ENCODE measurements around the gene NLGN1. TPM values are rescaled to one million over a fixed set of nuclear protein-coding genes. Genes with fewer than 3 reads are reported as not detected.

The NLGN1 gene
- total RNA-seq, 1 experiment from 2014 or later: not detected

DNA sequence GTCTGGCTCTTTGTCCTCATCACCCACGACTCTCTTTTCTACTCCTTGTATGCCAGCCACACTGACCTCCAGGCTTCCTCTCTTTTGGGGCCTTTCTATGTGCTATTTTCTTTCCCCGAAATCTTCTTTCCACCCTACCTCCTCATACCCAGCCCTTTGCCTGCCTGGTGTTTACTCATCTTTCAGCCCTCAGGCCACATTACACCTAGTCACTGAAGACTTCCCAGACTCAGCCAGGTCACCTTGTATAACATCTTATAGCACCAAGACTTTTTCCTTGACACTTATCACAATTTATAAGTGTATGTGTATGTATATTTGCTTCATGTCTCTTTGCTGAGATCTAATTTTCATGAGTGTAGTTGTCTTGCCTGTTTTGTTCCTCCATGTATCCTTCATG lies 396.4 kb downstream of the NLGN1 start:
- no peaks in the 10 kb centered on the region for H3K36me3 ChIP-seq (ENCODE audit: control insufficient read depth in 1 of 2, insufficient read depth in 2 of 2, low read length in 2 of 2)
- H2AFZ ChIP-seq (ENCODE audit: low read depth, low read length, poor library complexity, severe bottlenecking): no peak overlapping the region
- no peak overlapping the region for H3K4me3 ChIP-seq (replicated peaks in 1 of 2; ENCODE audit: low read depth in 1 of 2, low read length in 2 of 2)
- DNase-seq (ENCODE audit: low read depth, low spot score) (no peak), ATAC-seq (no peak)
- no peaks in the 10 kb centered on the region for H3K79me2 ChIP-seq (ENCODE audit: insufficient read depth, low read length)
- no peaks in the 10 kb centered on the region for H3K9me3 ChIP-seq (ENCODE audit: control insufficient read depth in 1 of 2, insufficient read depth in 1 of 2, low read depth in 1 of 2, low read length in 2 of 2)
- no peaks in the 10 kb centered on the region for H4K20me1 ChIP-seq (ENCODE audit: insufficient read depth)
- H3K27ac ChIP-seq (ENCODE audit: low read depth, low read length): no peak overlapping the region
- no peaks in the 10 kb centered on the region for H3K4me1 ChIP-seq (ENCODE audit: control insufficient read depth in 1 of 2, insufficient read depth in 2 of 2, low read length in 2 of 2)
- TF ChIP-seq POLR2AphosphoS5 (IDR thresholded peaks at IDR 0.05; ENCODE audit: low read depth, low read length) (no peak), CEBPB (IDR thresholded peaks at IDR 0.05; ENCODE audit: low read depth) (no peak), ELF1 (IDR thresholded peaks at IDR 0.05; ENCODE audit: borderline replicate concordance, low read depth) (no peak), ZFX (IDR thresholded peaks at IDR 0.05) (no peak), FOSL1 (IDR thresholded peaks at IDR 0.05; ENCODE audit: low read depth) (no peak)
- TF ChIP-seq, protein P1, sequence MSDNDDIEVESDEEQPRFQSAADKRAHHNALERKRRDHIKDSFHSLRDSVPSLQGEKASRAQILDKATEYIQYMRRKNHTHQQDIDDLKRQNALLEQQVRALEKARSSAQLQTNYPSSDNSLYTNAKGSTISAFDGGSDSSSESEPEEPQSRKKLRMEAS (IDR thresholded peaks at IDR 0.05): no peak
- CTCF ChIA-PET: no interaction called here
- intact Hi-C loops (cut with micrococcal nuclease): no loop called here
- no peak overlapping the region for H3K4me2 ChIP-seq (ENCODE audit: low read length)
- RAD21 ChIA-PET (ENCODE audit: low non-redundant PET in 1 of 2, low total read pairs in 2 of 2, uncharacterized antibody in 2 of 2, unreplicated experiment in 2 of 2): no interaction called here
- H3K27me3 ChIP-seq (ENCODE audit: insufficient read depth, low read length): no peaks in the 10 kb centered on the region
- POLR2A ChIA-PET: no interaction called here
- no TSS peak for BruUV-seq (replicated peaks)
- H3K9me2 ChIP-seq (ENCODE audit: insufficient read depth): no peaks in the 10 kb centered on the region
- H3K9ac ChIP-seq (ENCODE audit: low read length): no peak overlapping the region

DNA sequence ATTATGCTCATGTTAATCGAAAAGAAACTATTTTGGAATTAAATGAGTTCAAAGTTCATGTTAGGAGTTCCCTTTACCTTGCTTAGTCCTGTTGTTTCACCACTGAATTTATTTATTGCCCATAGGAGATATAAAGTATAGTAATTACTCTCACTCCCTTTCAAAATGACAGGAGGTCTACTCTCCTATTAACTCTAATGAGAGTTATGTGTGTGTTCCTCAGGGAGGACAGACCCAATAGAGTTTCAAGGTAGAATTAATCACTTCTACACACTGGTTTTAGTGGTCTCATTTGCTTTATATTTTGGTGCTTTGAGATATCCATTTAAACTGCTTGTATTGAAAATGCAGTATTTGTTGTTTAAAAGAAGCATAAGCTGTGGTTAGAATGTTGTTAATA lies 398.9 kb downstream of the NLGN1 start:
- BruUV-seq (replicated peaks): no TSS peak
- Histone ChIP-seq H3K9ac (ENCODE audit: low read length) (no peak overlapping the region), H3K9me2 (ENCODE audit: insufficient read depth) (no peaks in the 10 kb centered on the region), H2AFZ (ENCODE audit: low read depth, low read length, poor library complexity, severe bottlenecking) (no peak overlapping the region), H3K4me3 (replicated peaks in 1 of 2; ENCODE audit: low read depth in 1 of 2, low read length in 2 of 2) (no peak overlapping the region), H4K20me1 (ENCODE audit: insufficient read depth) (no peaks in the 10 kb centered on the region), H3K27me3 (ENCODE audit: insufficient read depth, low read length) (no peaks in the 10 kb centered on the region), H3K79me2 (ENCODE audit: insufficient read depth, low read length) (no peaks in the 10 kb centered on the region), H3K4me2 (ENCODE audit: low read length) (no peak overlapping the region), H3K36me3 (ENCODE audit: control insufficient read depth in 1 of 2, insufficient read depth in 2 of 2, low read length in 2 of 2) (no peaks in the 10 kb centered on the region), H3K27ac (ENCODE audit: low read depth, low read length) (no peak overlapping the region), H3K4me1 (ENCODE audit: control insufficient read depth in 1 of 2, insufficient read depth in 2 of 2, low read length in 2 of 2) (no peaks in the 10 kb centered on the region), H3K9me3 (ENCODE audit: control insufficient read depth in 1 of 2, insufficient read depth in 1 of 2, low read depth in 1 of 2, low read length in 2 of 2) (no peaks in the 10 kb centered on the region)
- intact Hi-C loops (cut with micrococcal nuclease): no loop called here
- ChIA-PET POLR2A (no interaction called here), RAD21 (ENCODE audit: low non-redundant PET in 1 of 2, low total read pairs in 2 of 2, uncharacterized antibody in 2 of 2, unreplicated experiment in 2 of 2) (no interaction called here), CTCF (no interaction called here)
- TF ChIP-seq YY1 (IDR thresholded peaks at IDR 0.05; ENCODE audit: extremely low read depth, insufficient replicate concordance, low read depth, low read length): no peak
- TF ChIP-seq SP1 (IDR thresholded peaks at IDR 0.05; ENCODE audit: low read depth): no peak
- no peak for TF ChIP-seq ZBTB33 (IDR thresholded peaks at IDR 0.05; ENCODE audit: extremely low read depth, insufficient replicate concordance, low read length)
- TF ChIP-seq POLR2AphosphoS5 (IDR thresholded peaks at IDR 0.05; ENCODE audit: low read depth, low read length): no peak
- no peak for TF ChIP-seq TCF7L2 (IDR thresholded peaks at IDR 0.05; ENCODE audit: borderline replicate concordance, extremely low read depth, insufficient read depth, insufficient read length)
- TF ChIP-seq, protein P1 (IDR thresholded peaks at IDR 0.05): no peak
- no peak for TF ChIP-seq CBX3 (IDR thresholded peaks at IDR 0.05; ENCODE audit: low read depth)
- TF ChIP-seq FOSL1 (IDR thresholded peaks at IDR 0.05; ENCODE audit: low read depth): no peak
- TF ChIP-seq, protein P2, sequence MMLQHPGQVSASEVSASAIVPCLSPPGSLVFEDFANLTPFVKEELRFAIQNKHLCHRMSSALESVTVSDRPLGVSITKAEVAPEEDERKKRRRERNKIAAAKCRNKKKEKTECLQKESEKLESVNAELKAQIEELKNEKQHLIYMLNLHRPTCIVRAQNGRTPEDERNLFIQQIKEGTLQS (IDR thresholded peaks at IDR 0.05): no peak
- no peak for TF ChIP-seq ZNF274 (IDR thresholded peaks at IDR 0.05; ENCODE audit: low read depth, low read length)
- no peak for TF ChIP-seq POLR2A (IDR thresholded peaks at IDR 0.05; ENCODE audit: borderline replicate concordance, extremely low read depth, insufficient read depth, insufficient read length)
- no peak for TF ChIP-seq REST (IDR thresholded peaks at IDR 0.05; ENCODE audit: low read depth)
- ATAC-seq (no peak), DNase-seq (ENCODE audit: low read depth, low spot score) (no peak)
